Stomach (tissue), 9 donors: Measurements from ENCODE around the gene COX19. TPM values are rescaled to one million over a fixed set of nuclear protein-coding genes. Genes with fewer than 3 reads are reported as not detected.

ENCODE experiments used
- DNase-seq, 2 donors: peaks; one replicate each; pipeline versions ENCODE4 v3.0.0 to v3.0.0-alpha.2; 2013 to 2019
- H3K27ac ChIP-seq, 5 donors: fragments of 200-600 bp in 4 of 5; sonication (generic) in 4 of 5; one replicate each; pipeline ENCODE4 v1.5.1; 2013 to 2019; ENCODE audit warnings: mild to moderate bottlenecking in 1 of 5, moderate library complexity in 1 of 5
- H3K27me3 ChIP-seq, 3 donors: fragments of 200-600 bp; sonication (generic); one replicate each; pipeline ENCODE4 v1.5.1; 2017 to 2019; ENCODE audit warnings: mixed run types in 1 of 3
- H3K36me3 ChIP-seq, 4 donors: fragments of 200-600 bp; sonication (generic); 1 replicate in 3 of 4; 2 replicates in 1 of 4; pipeline ENCODE4 v1.5.1; 2016 to 2019
- H3K4me1 ChIP-seq, 4 donors: fragments of 200-600 bp; sonication (generic); one replicate each; pipeline ENCODE4 v1.5.1; 2016 to 2019
- H3K4me3 ChIP-seq, 4 donors: fragments of 200-600 bp; sonication (generic) in 3 of 4; one replicate each; pipeline ENCODE4 v1.5.1; 2016 to 2019; ENCODE audit warnings: mild to moderate bottlenecking in 1 of 4
- H3K9me3 ChIP-seq, 4 donors: fragments of 200-600 bp; sonication (generic); one replicate each; pipeline ENCODE4 v1.5.1; 2016 to 2019
- CTCF ChIP-seq, 7 experiments: fragments of 450-650 bp in 4 of 7; fragments of 200-600 bp in 3 of 7; sonication (generic) in 3 of 7; IDR thresholded peaks; one replicate each; pipeline ENCODE4 v1.5.1; 2016 to 2019; ENCODE audit warnings: antibody characterized with exemption in 7 of 7, control low read depth in 2 of 7, mild to moderate bottlenecking in 1 of 7
- EP300 ChIP-seq: sonication (generic); formaldehyde crosslinking; IDR thresholded peaks from one replicate; pipeline ENCODE4 v1.6.1; 2017; ENCODE audit warnings: antibody characterized with exemption
- POLR2A ChIP-seq, 4 donors: fragments of 450-650 bp; IDR thresholded peaks; one replicate each; pipeline ENCODE4 v1.6.1; 2016; ENCODE audit warnings: antibody characterized with exemption in 4 of 4, control low read depth in 2 of 4, mild to moderate bottlenecking in 1 of 4, moderate library complexity in 1 of 4
- POLR2AphosphoS5 ChIP-seq, 3 donors: sonication (generic); formaldehyde crosslinking; IDR thresholded peaks; one replicate each; pipeline ENCODE4 v1.6.1; 2016; ENCODE audit warnings: antibody characterized with exemption in 3 of 3
- WGBS, 5 donors: extraction: QIAGEN DNeasy Blood & Tissue Kit in 3 of 5; methylation state at CpG; one replicate each; pipeline versions ENCODE4 v1.1.5 to v1.1.7; 2013 to 2018; 5-methylcytosine and 5-hydroxymethylcytosine counted together
- intact Hi-C: fragments of 100-400 bp; cut with DNase I; formaldehyde crosslinking; loops from one replicate; pipeline ENCODE4 v1.15.1; 2023; ENCODE audit warnings: low total_unique reads
- polyA plus RNA-seq, 3 donors: library from polyadenylated mRNA; stranded (reverse); fragments of 200-250 nt; gene quantifications; one replicate each; pipeline ENCODE4 v1.2.3, GENCODE V29; 2013
- small RNA-seq, 4 donors: library from RNA; depleted of rRNA; stranded (forward); fragments of <200 nt; gene quantifications; one replicate each; pipeline ENCODE3, GENCODE V24; 2016
- total RNA-seq, 5 donors: library from RNA; depleted of rRNA; stranded (reverse); fragments of >200 nt; gene quantifications; one replicate each; pipeline versions ENCODE4 v1.1.0 to v1.2.3, GENCODE V29; 2014 to 2016
- donor health status: healthy with polysubstance abuse.
- donor health status: Bipolar disorder and iron deficiency.
- donor health status: healthy.

The COX19 gene
- total and polyA plus RNA-seq, 8 donors: 2.3 to 26.6 (median 6.6) TPM

GRCh38 chr7:917255-918117 is 57.9 kb downstream of the COX19 start:
- intact Hi-C loops: no loop called here
- DNase-seq: no peak
- H3K4me3 ChIP-seq: no peak overlapping the region
- H3K9me3 ChIP-seq: no peaks in the 10 kb centered on the region
- TF ChIP-seq CTCF (IDR thresholded peaks at IDR 0.05): no peak
- no peak for TF ChIP-seq EP300
- no peak for TF ChIP-seq POLR2AphosphoS5 (IDR thresholded peaks at IDR 0.05)
- no peak for TF ChIP-seq POLR2A (IDR thresholded peaks at IDR 0.05)
- H3K36me3 ChIP-seq: peaks cover 0 to 14% (median 9%) of the 10 kb centered on the region in 4 donors
- no peaks in the 10 kb centered on the region for H3K27me3 ChIP-seq
- H3K4me1 ChIP-seq: peaks cover 4 to 47% (median 35%) of the 10 kb centered on the region in 4 donors
- 71 to 79% (median 75%) methylated on average over 25 to 31 of the region's 33 CpGs for WGBS, 5 donors
- no peak overlapping the region for H3K27ac ChIP-seq

GRCh38 chr7:916291-916941 is 58.9 kb downstream of the COX19 start:
- no peak overlapping the region for H3K4me3 ChIP-seq
- no peak overlapping the region for H3K27ac ChIP-seq
- no peaks in the 10 kb centered on the region for H3K27me3 ChIP-seq
- peak in 1 of 2 donors; percentile 64 for DNase-seq
- 33 to 50% (median 38%) methylated on average over 10 to 17 of the region's 17 CpGs for WGBS, 5 donors
- H3K4me1 ChIP-seq: peaks cover 4 to 37% (median 26%) of the 10 kb centered on the region in 4 donors
- TF ChIP-seq POLR2A (IDR thresholded peaks at IDR 0.05): no peak
- TF ChIP-seq POLR2AphosphoS5 (IDR thresholded peaks at IDR 0.05): no peak
- TF ChIP-seq CTCF (IDR thresholded peaks at IDR 0.05): no peak
- no peak for TF ChIP-seq EP300
- peaks cover 0 to 14% (median 9%) of the 10 kb centered on the region in 4 donors for H3K36me3 ChIP-seq
- intact Hi-C loops: no loop called here
- H3K9me3 ChIP-seq: no peaks in the 10 kb centered on the region

Small RNA genes within 50 kb of the gene (small RNA-seq; reads per million reads assigned to genes)
- gene MIR339: 5.6 to 21.2 (median 10.4) reads per million in 4 donors

Other genes starting within 250 kb of the COX19 start
- 100 to 1,000 TPM in 1 of 5 donors, 10 to 100 TPM in 3, 1 to 10 TPM in 1; 9.2 to 210 (median 33.3) TPM for gene DNAAF5, start 248.8 kb downstream of the COX19 start, total RNA-seq
- gene DNAAF5, start 248.8 kb downstream of the COX19 start, polyA plus RNA-seq: 10 to 100 TPM in 2 of 3 donors, 1 to 10 TPM in 1; 6.7 to 15.1 (median 10.2) TPM
- 10 to 100 TPM in 4 of 5 donors, 1 to 10 TPM in 1; 4.5 to 45.8 (median 15.2) TPM for gene PRKAR1B, start 248.3 kb downstream of the COX19 start, total RNA-seq
- 1 to 10 TPM; 5.0 to 9.3 (median 7.8) TPM for gene PRKAR1B, start 248.3 kb downstream of the COX19 start, polyA plus RNA-seq
- gene SUN1, start 143.1 kb downstream of the COX19 start, total RNA-seq: 100 to 1,000 TPM; 103 to 242 (median 159) TPM
- gene SUN1, start 143.1 kb downstream of the COX19 start, polyA plus RNA-seq: 10 to 100 TPM; 15.9 to 58.9 (median 21.7) TPM
- 100 to 1,000 TPM in 1 of 5 donors, 10 to 100 TPM in 4; 22.4 to 140 (median 40.1) TPM for gene GET4, start 99.0 kb downstream of the COX19 start, total RNA-seq
- 10 to 100 TPM; 34.4 to 53.2 (median 53.0) TPM for gene GET4, start 99.0 kb downstream of the COX19 start, polyA plus RNA-seq
- gene ADAP1, start 20.9 kb downstream of the COX19 start, total RNA-seq: 100 to 1,000 TPM in 1 of 5 donors, 10 to 100 TPM in 2, 1 to 10 TPM in 2; 2.2 to 169 (median 18.5) TPM
- gene ADAP1, start 20.9 kb downstream of the COX19 start, polyA plus RNA-seq: 10 to 100 TPM; 16.0 to 30.5 (median 29.4) TPM
- gene CYP2W1, start 7.6 kb upstream of the COX19 start, total RNA-seq: 1 to 10 TPM in 1 of 5 donors, not detected in 4; 7.0 TPM
- under 1 TPM in 2 of 3 donors, not detected in 1; 0.31 to 0.65 TPM for gene CYP2W1, start 7.6 kb upstream of the COX19 start, polyA plus RNA-seq
- 10 to 100 TPM in 1 of 5 donors, 1 to 10 TPM in 4; 2.0 to 13.6 (median 4.4) TPM for gene GPR146, start 69.0 kb upstream of the COX19 start, total RNA-seq
- 10 to 100 TPM in 2 of 3 donors, 1 to 10 TPM in 1; 6.4 to 14.6 (median 10.8) TPM for gene GPR146, start 69.0 kb upstream of the COX19 start, polyA plus RNA-seq
- 10 to 100 TPM in 2 of 5 donors, 1 to 10 TPM in 1, under 1 TPM in 1, not detected in 1; 0.58 to 18.3 (median 9.7) TPM for gene GPER1, start 112.6 kb upstream of the COX19 start, total RNA-seq
- 10 to 100 TPM; 21.9 to 31.2 (median 26.0) TPM for gene GPER1, start 112.6 kb upstream of the COX19 start, polyA plus RNA-seq
- 10 to 100 TPM in 4 of 5 donors, under 1 TPM in 1; 0.89 to 44.9 (median 20.2) TPM for gene ZFAND2A, start 184.6 kb upstream of the COX19 start, total RNA-seq
- gene ZFAND2A, start 184.6 kb upstream of the COX19 start, polyA plus RNA-seq: 10 to 100 TPM; 37.4 to 93.6 (median 53.1) TPM